ENCODE measurements around the gene RAI14.
A peak's percentile ranks its signal among the peaks of the same experiment; 100 is the strongest.

Gene RAI14

DNA sequence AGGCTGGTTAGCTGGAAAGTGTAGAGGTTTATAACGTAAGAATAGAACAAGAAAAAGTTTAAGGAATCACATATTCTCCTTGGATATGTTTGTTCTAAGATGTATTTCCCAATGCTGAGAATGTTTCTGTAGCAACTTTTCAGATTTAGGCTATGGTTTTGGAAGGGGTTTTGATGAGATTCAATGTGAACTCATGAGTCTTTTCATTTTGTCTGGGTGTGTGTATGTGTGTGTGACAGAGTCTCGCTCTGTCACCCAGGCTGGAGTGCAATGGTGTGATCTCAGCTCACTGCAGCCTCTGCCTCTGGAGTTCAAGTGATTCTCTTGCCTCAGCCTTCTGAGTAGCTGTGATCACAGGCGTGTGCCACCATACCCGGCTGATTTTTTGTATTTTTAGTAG lies 38.6 kb downstream of the RAI14 start:
- no peak overlapping the region for H3K4me3 ChIP-seq (replicated peaks in 1 of 2; ENCODE audit: low read depth in 2 of 2, low read length in 2 of 2)
- no peak for TF ChIP-seq CTCF (IDR thresholded peaks at IDR 0.05; ENCODE audit: low read depth, low read length)

DNA sequence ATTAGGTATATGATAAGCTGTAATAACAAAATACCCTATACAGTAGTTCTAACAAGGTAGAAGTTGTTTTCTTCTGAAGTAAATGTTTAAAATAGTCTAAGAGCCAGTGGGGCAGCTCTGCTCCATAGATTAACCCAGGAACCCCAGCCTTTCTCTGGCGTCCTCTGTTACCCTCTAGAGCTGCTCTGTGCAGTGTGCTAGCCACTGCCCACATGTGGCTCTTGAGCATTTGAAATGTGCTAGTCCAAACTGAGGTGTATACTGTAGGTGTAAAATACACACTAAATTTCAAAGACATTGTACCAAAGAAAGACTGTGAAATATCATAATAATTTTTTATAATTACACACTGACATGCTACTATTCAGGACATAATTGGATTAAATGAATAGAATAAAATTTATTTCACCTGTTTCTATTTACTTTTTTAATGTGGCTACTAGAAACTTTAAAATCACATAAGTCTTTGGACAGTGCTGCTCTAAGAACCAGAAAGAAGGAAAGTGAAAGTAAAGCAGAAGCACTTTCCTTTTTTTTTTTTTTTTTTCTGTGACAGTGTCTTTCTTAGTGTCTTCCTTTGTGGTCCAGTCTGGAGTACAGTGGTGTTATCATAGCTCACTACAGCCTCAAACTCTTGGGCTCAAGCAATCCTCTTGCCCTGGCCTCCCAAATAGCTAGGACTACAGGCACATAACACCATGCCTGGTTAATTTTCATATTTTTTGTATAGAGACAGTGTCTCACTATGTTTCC lies 39.3 kb downstream of the RAI14 start:
- DNase-seq (ENCODE audit: low read depth in 2 of 2): peak in 1 of 2 donors; percentile 30
- no peak for TF ChIP-seq CTCF (IDR thresholded peaks at IDR 0.05; ENCODE audit: low read depth, low read length)
- no peak overlapping the region for H3K4me3 ChIP-seq (replicated peaks in 1 of 2; ENCODE audit: low read depth in 2 of 2, low read length in 2 of 2)

More for the DNA sequence above, 38.6 kb downstream of the RAI14 start:
- no peak for DNase-seq (ENCODE audit: low read depth in 2 of 2)

DNA sequence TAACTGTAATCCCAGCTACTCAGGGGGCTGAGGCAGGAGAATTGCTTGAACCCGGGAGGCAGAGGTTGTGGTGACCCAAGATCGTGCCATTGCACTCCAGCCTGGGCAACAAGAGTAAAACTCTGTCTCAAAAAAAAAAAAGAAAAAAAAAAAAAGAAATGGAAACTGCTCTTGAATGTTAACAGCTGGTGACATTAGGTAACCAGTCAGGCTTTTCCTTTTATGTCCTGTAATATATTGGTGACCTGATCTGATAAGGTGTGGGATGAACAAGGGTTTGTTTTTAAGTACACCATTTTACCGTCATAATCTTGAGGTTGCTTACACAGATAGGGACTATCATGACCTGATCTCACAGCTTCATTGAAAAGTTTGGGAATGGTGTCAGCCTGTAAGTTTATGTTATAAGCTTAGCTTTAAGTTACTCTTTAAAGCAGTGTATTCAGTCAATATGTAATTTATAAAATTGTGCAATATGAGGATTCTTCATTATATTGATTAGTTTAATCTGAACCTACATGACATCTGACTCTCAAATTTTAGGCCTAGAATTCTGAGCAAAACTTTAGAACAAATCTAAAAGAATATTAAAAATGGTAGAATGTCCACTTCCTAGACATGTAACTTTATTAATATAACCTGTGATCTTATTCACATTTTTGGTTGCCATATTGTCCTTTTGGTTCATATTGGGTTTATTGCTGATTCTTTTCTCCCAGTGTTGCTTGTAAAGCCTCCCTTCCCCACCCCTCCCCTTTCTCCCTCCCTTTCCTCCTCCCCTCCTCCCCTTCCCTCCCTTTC lies 41.4 kb downstream of the RAI14 start:
- no peak for DNase-seq (ENCODE audit: low read depth in 2 of 2)
- no peak overlapping the region for H3K4me3 ChIP-seq (replicated peaks in 1 of 2; ENCODE audit: low read depth in 2 of 2, low read length in 2 of 2)
- TF ChIP-seq CTCF (IDR thresholded peaks at IDR 0.05; ENCODE audit: low read depth, low read length): no peak

DNA sequence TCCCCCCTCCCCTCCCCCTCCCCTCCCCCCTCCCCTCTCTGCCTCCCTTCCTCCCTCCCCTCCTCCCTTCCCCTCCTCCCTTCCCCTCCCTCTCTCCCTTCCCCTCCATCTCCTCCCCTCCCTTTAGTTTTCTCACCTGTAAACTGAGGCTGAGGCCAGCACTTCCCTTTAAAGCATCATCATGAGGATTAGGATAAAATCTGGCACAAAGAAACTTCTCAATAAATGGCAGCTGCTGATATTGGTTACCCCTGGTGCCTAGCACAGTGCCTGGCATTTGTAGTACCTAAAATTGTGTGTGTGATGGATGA lies 41.9 kb downstream of the RAI14 start:
- H3K4me3 ChIP-seq (replicated peaks in 1 of 2; ENCODE audit: low read depth in 2 of 2, low read length in 2 of 2): no peak overlapping the region
- DNase-seq (ENCODE audit: low read depth in 2 of 2): no peak
- no peak for TF ChIP-seq CTCF (IDR thresholded peaks at IDR 0.05; ENCODE audit: low read depth, low read length)

DNA sequence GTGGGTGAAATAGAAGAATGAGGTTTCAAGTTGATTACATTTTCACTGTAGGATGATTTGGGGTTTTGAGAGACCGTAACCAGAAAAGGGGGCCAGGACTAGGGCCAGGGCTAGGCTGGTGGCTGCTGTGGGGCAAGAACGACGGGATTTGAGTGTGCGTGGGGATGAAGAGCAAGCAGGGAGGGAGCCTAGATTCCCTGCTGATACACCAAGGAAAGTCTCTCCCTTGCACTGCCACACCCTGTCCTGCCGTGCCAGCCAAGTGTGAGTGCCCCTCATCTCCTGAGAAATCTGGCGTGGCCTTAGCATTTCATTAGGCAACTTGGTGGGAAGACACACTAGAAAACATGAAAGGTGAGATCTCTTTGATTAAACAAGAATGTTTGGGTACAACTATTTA lies 42.6 kb downstream of the RAI14 start:
- DNase-seq (ENCODE audit: low read depth in 2 of 2): no peak
- TF ChIP-seq CTCF (IDR thresholded peaks at IDR 0.05; ENCODE audit: low read depth, low read length): no peak
- no peak overlapping the region for H3K4me3 ChIP-seq (replicated peaks in 1 of 2; ENCODE audit: low read depth in 2 of 2, low read length in 2 of 2)

DNA sequence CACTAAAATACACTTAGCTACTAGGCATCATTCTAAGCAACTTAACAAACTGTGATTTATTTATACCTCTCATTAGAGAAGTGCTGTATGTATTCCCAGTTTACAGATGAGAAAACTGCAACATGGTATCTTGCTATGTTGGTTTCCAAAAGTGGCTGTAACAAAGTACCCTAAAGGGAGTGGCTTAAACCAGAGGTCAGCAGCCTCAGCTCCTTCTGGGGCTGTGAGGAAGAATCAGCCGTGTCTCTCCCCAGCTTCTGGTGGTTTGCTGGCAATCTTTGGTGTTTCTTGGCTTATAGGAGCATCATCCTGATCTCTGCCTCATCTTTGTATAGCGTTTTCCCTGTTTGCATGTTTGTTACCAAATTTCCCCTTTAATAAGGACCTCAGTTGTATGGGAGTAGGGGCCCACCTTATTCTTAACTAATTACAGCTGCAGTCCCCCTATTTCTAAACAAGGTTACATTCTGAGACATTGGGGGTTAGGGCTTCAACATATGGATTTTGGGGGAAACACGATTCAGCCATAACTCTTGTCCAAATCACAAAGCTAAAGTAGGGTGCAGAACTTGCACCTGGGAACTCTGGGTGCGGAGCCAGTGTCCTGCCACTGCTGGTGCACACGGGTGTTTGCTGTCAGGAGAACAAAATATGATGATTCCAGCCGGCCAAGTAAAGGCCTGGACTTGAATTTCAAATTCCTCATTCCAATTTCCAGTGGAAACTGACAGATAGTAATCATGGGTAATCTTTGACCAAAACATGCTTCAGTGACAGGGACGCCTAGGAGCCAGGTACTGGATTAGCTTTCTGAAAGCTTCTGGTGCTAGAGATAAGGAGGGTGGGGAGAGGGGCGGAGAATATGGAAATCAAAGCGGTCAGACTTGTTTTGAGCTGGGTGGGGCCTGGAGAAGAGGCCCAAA lies 43.3 kb downstream of the RAI14 start:
- no peak for TF ChIP-seq CTCF (IDR thresholded peaks at IDR 0.05; ENCODE audit: low read depth, low read length)
- no peak for DNase-seq (ENCODE audit: low read depth in 2 of 2)
- H3K4me3 ChIP-seq (replicated peaks in 1 of 2; ENCODE audit: low read depth in 2 of 2, low read length in 2 of 2): no peak overlapping the region

All from cardiac fibroblast (primary cell).